Esophagus squamous epithelium (tissue), 5 donors: Measurements from ENCODE around the gene P3R3URF. TPM values are rescaled to one million over a fixed set of nuclear protein-coding genes. Genes with fewer than 3 reads are reported as not detected.

Experiments used
- DNase-seq: peaks from one replicate; lab custom pipeline; 2025; lab: John Stamatoyannopoulos, UW
- H3K27ac ChIP-seq, 4 donors: fragments of 200-600 bp; sonication (generic); one replicate each; pipeline ENCODE4 v1.5.1; 2016 to 2019; ENCODE audit warnings: mild to moderate bottlenecking in 1 of 4
- H3K27me3 ChIP-seq, 4 donors: fragments of 200-600 bp; sonication (generic); 1 replicate in 3 of 4; 2 replicates in 1 of 4; pipeline versions ENCODE4 v1.5.1 to v1.6.0; 2017 to 2021; ENCODE audit warnings: antibody characterized with exemption in 1 of 4
- H3K36me3 ChIP-seq, 3 donors: fragments of 200-600 bp; sonication (generic); one replicate each; pipeline ENCODE4 v1.5.1; 2016 to 2019
- H3K4me1 ChIP-seq, 3 donors: fragments of 200-600 bp; sonication (generic); one replicate each; pipeline ENCODE4 v1.5.1; 2017 to 2019
- H3K4me3 ChIP-seq, 4 donors: fragments of 200-600 bp; sonication (generic); 1 replicate in 3 of 4; 2 replicates in 1 of 4; pipeline ENCODE4 v1.5.1; 2016 to 2019; ENCODE audit warnings: mild to moderate bottlenecking in 2 of 4, moderate library complexity in 1 of 4
- H3K9me3 ChIP-seq, 3 donors: fragments of 200-600 bp; sonication (generic); one replicate each; pipeline ENCODE4 v1.5.1; 2016 to 2019
- POLR2A ChIP-seq, 4 donors: fragments of 450-650 bp; IDR thresholded peaks; one replicate each; pipeline ENCODE4 v1.6.1; 2017; ENCODE audit warnings: antibody characterized with exemption in 4 of 4, mild to moderate bottlenecking in 4 of 4, moderate library complexity in 3 of 4
- WGBS, 2 donors: methylation state at CpG; one replicate each; pipeline ENCODE4 v1.1.5; 2018; 5-methylcytosine and 5-hydroxymethylcytosine counted together
- intact Hi-C: fragments of 100-400 bp; cut with DNase I; formaldehyde crosslinking; loops from one replicate; pipeline ENCODE4 v1.15.0; 2022
- total RNA-seq, 4 donors: library from RNA; depleted of rRNA; stranded (reverse); fragments of >200 nt; gene quantifications; one replicate each; pipeline ENCODE4 v1.1.0, GENCODE V29; 2016
- TF ChIP-seq, protein P1 (sequence below), 6 experiments: fragments of 450-650 bp in 4 of 6; fragments of 200-600 bp in 2 of 6; sonication (generic) in 2 of 6; IDR thresholded peaks; one replicate each; pipeline ENCODE4 v1.5.1; 2016 to 2019; ENCODE audit warnings: antibody characterized with exemption in 6 of 6, mild to moderate bottlenecking in 4 of 6, moderate library complexity in 4 of 6
- donor health status: DM: yes; HTN: yes; CAD: no.

The P3R3URF gene
- total RNA-seq, 4 donors from 2014 or later, result not detected

DNA sequence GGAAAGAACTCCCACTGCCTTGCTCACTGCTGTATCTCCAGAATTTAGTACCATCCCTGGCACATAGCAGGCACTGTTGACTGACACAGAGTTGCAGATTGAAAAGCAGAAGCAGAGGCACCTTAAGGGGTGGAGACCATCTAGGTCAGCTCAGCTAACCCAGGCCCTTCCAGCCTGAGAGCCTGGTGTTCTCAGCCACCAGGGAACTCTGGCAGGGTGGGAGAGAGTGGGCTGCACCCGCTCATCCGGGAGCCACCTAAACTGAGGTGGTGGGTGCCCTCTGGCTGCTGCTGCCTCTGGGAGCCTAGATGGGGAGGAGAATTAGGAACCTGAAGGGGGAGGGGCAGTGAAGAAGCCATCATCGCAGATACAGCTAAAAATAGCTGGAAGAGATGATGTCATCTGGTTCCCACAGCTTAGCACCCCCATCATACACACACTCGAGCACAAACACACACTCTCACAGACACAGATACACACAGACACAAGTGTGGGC is 2.9 kb downstream of the P3R3URF start:
- Histone ChIP-seq H3K36me3 (no peaks in the 10 kb centered on the region), H3K9me3 (no peaks in the 10 kb centered on the region), H3K27ac (peak overlapping the region in 3 of 4 donors; percentile 76 to 89 (median 78)), H3K27me3 (peaks cover 0 to 5% (median 0%) of the 10 kb centered on the region in 4 donors), H3K4me3 (no peak overlapping the region), H3K4me1 (peaks cover 19 to 58% (median 44%) of the 10 kb centered on the region in 3 donors)
- intact Hi-C loops, result no loop called here
- TF ChIP-seq, protein P1, sequence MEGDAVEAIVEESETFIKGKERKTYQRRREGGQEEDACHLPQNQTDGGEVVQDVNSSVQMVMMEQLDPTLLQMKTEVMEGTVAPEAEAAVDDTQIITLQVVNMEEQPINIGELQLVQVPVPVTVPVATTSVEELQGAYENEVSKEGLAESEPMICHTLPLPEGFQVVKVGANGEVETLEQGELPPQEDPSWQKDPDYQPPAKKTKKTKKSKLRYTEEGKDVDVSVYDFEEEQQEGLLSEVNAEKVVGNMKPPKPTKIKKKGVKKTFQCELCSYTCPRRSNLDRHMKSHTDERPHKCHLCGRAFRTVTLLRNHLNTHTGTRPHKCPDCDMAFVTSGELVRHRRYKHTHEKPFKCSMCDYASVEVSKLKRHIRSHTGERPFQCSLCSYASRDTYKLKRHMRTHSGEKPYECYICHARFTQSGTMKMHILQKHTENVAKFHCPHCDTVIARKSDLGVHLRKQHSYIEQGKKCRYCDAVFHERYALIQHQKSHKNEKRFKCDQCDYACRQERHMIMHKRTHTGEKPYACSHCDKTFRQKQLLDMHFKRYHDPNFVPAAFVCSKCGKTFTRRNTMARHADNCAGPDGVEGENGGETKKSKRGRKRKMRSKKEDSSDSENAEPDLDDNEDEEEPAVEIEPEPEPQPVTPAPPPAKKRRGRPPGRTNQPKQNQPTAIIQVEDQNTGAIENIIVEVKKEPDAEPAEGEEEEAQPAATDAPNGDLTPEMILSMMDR (IDR thresholded peaks at IDR 0.05), result no peak
- TF ChIP-seq POLR2A (IDR thresholded peaks at IDR 0.05), result no peak
- WGBS, 2 donors, result 43% methylated on average over 4 of the region's 4 CpGs; no CpG with 5 or more reads in 1 of the 2 donors
- no peak for DNase-seq

DNA sequence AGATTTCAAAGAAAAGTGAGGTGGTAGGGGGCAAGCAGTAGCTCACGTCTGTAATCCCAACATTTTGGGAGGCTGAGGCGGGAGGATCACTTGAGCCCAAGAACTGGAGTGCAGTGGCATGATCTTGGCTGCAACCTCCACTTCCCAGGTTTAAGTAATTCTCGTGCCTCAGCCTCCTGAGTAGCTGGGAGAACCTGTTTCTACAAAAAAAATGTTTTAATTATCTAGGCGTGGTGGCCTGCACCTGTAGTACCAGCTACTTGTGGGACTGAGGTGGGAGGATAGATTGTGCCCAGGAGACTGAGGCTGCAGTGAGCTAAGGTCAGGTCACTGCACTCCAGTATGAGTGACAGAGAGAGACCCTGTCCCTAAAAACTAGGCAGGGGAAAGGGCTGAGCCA is 4.0 kb downstream of the P3R3URF start:
- no peak for DNase-seq
- 50 to 72% methylated on average over 2 to 4 of the region's 4 CpGs for WGBS, 2 donors
- intact Hi-C loops, result no loop called here
- no peak overlapping the region for H3K4me3 ChIP-seq
- TF ChIP-seq, protein P1 (IDR thresholded peaks at IDR 0.05), result no peak
- TF ChIP-seq POLR2A (IDR thresholded peaks at IDR 0.05), result no peak
- H3K4me1 ChIP-seq, result peaks cover 26 to 68% (median 48%) of the 10 kb centered on the region in 3 donors
- peaks cover 0 to 14% (median 0%) of the 10 kb centered on the region in 4 donors for H3K27me3 ChIP-seq
- no peaks in the 10 kb centered on the region for H3K36me3 ChIP-seq
- peak overlapping the region in 3 of 4 donors; percentile 16 to 61 (median 58) for H3K27ac ChIP-seq
- H3K9me3 ChIP-seq, result no peaks in the 10 kb centered on the region

DNA sequence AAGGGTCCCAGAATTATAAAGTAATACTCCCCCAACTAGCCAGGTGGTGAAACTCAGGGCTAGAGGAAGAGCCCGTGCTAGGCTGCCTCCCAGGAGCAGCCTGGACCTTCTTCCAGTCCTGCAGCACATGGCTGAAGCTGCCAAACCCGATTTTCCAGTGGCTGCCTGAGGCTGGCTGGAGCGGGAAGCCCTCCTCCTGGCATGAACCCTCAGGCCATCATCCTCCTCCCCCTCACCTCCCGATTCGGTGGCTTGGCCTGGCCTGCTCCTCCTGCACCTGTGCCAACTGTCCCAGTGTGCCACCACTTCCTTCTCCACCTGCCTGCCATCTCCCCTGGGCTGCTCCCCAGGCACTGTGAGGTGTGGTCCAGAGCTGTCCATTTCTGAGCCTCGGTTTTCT is 4.4 kb downstream of the P3R3URF start:
- WGBS, 2 donors, result 20 to 24% methylated on average over 2 to 5 of the region's 6 CpGs
- Histone ChIP-seq H3K27me3 (peaks cover 0 to 18% (median 0%) of the 10 kb centered on the region in 4 donors), H3K27ac (peak overlapping the region in 3 of 4 donors; percentile 22 to 61 (median 58)), H3K4me3 (no peak overlapping the region), H3K36me3 (no peaks in the 10 kb centered on the region), H3K9me3 (no peaks in the 10 kb centered on the region), H3K4me1 (peaks cover 29 to 72% (median 51%) of the 10 kb centered on the region in 3 donors)
- TF ChIP-seq, protein P1 (IDR thresholded peaks at IDR 0.05), result no peak
- TF ChIP-seq POLR2A (IDR thresholded peaks at IDR 0.05), result no peak
- DNase-seq, result no peak
- intact Hi-C loops, result no loop called here

DNA sequence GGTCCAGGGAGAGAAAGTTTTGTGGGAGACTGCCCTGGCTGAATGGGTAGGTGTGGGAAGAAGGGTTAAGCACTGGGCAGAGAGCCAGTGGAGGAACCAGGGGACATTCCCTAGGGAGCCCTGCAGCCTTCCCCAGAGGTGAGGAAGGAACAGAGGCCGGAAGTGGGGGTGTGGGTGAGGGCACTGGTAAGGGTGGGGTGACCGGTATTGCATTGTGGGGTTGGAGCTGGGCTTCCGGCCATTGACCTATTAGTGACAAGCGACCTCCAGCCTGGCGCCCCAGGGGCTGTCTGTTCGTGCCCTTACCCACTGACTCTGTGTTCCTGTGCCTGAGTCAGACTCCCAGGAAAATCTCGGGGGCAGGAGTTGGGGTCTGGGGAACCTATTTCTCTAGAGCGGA is 4.9 kb downstream of the P3R3URF start:
- intact Hi-C loops, result no loop called here

More for the DNA sequence above, 4.9 kb downstream of the P3R3URF start:
- H3K27me3 ChIP-seq, result peaks cover 0 to 19% (median 0%) of the 10 kb centered on the region in 4 donors
- no peaks in the 10 kb centered on the region for H3K9me3 ChIP-seq
- TF ChIP-seq, protein P1 (IDR thresholded peaks at IDR 0.05), result no peak
- no peak for TF ChIP-seq POLR2A (IDR thresholded peaks at IDR 0.05)
- H3K36me3 ChIP-seq, result no peaks in the 10 kb centered on the region
- peak overlapping the region in 3 of 4 donors; percentile 5 to 61 (median 58) for H3K27ac ChIP-seq
- H3K4me1 ChIP-seq, result peaks cover 34 to 78% (median 51%) of the 10 kb centered on the region in 3 donors
- H3K4me3 ChIP-seq, result no peak overlapping the region
- 30 to 60% methylated on average over 2 to 7 of the region's 8 CpGs for whole genome bisulfite sequencing, 2 donors
- DNase-seq, result no peak
